Raji (cell line): Measurements from ENCODE around the gene TDP1.

Source experiments
- POLR2A ChIP-seq: IDR thresholded peaks from 2 replicates; pipeline ENCODE4 v1.6.1; 2011; ENCODE audit warnings: low read depth, low read length, control low read depth; ENCODE audit not compliant: insufficient read depth

The TDP1 gene

GRCh38 chr14:89996963-89997362, 41.2 kb downstream of the TDP1 start:
- TF ChIP-seq POLR2A, result no peak

DNA sequence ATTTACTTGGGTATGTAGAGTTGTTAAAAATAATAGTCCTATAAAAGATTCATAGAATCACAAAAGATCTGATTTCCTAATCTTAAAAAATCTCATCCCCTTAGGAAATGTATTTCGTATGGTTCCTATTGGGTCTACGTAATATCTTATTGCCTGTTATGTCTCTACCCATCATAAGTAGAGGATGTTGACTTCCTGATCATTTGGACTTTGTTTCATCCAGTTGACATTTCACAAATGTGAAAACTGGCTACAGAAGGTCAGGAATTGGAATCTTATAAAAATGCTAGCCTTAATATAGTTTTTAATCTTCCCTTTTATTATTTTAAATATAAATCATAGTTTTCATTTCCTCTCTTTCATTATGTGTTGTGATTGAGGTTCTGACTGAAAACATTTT, 45.2 kb downstream of the TDP1 start:
- TF ChIP-seq POLR2A, result no peak

GRCh38 chr14:90003526-90004307, 48.0 kb downstream of the TDP1 start:
- no peak for TF ChIP-seq POLR2A

DNA sequence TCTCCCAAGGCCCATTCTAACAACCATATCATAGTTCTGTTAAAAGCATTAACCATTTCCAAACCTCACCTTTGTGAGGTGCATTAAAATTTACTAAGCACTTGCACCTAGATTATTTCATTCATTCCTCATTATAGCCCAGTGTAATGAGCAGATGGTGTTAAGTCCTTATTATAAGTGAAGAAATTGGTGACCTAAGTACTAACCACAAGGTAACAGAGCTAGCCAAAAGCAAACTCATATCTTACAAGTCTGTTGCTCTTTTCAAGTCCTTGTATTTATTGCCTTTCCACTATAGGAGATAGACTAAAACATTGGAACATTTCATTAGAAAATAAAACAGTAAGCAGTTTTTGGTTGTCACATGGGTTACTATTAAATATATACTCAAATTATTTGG, 49.7 kb downstream of the TDP1 start:
- no peak for TF ChIP-seq POLR2A

- no peak for TF ChIP-seq POLR2A
Observed at GRCh38 chr14:90005939-90006530, 50.3 kb downstream of the TDP1 start.

DNA sequence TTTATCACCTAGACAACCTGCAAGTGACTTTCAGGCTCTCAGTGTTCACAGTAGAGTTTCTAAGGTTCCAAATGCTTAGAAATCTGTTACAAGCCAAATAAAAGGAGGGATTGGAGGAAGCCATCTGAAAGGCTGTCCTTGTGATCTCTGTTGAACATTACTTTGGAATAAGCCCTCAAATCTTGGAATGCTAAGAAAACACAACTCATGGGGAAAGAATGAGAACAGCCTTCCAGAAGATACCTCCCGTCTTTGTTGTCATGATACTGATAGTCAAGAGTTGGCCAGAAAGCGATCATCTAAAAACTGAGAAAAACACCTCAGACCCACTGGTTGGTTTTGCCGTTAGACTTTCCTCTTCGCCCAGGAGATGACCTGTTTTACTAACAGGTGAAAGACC, 61.6 kb downstream of the TDP1 start:
- no peak for TF ChIP-seq POLR2A

DNA sequence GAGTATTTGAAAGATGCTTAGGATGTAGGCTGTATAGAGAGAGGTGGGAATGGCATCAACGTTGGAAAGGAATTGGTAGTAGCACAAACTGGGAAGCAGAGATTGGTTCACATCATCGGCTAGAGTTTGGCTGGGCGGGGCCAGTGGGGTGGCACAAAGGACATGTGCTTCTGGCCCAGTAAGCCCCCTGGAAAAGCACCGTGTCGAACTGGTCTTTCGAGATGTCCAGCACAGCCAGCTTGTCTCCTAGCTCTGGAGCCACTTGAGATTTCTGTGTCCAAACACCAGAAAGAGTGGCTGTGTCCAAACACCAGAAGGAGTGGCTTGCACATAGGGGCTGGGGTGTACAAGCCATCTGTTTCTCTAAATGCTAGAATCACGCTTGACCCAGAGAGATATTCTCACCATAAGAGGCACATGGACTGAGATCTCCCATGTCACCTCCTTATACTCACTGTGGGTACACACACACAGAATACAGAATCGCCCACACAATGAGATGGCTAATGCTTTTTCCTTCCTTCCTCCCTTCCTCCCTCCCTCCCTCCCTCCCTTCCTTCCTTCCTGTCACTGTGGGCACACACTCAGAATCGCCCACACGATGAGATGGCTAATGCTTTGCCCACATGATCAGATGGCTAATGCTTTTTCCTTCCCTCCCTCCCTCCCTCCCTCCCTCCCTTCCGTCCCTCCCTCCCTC, 64.2 kb downstream of the TDP1 start:
- TF ChIP-seq POLR2A, result no peak

DNA sequence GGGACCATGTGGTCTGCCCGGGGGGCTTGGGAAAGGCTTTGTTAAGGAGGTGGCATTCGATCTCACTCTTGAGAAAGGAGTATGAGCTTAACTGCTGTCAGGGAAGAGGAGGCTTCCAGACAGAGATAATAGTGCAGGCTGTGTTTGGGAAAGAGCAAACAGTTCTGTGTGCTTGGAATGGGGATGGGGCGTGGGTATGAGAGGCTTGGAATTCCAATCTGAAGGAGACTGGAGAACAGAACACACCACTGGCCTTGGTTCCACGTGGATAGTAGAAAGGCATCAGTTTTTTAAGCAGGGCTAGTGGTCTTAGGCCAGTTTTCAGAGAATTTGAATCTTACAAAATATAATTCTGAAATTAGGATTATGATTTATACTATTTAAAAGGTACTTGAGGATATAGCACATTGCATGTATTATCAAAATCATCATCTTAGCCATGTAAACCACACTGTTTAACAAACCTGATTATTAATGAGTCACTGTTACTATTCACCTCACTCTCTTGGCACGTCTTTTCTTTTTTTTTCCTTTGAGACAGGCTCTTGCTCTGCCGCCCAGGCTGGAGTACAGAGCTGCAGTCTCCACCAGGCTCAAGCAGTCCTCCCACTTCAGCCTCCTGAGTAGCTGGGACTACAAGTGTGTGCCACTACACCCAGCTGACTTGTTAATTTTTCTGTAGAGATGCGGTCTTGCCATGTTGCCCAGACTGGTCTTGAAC, 67.6 kb downstream of the TDP1 start:
- TF ChIP-seq POLR2A, result no peak

GRCh38 chr14:90024910-90025309, 69.2 kb downstream of the TDP1 start:
- TF ChIP-seq POLR2A, result no peak

DNA sequence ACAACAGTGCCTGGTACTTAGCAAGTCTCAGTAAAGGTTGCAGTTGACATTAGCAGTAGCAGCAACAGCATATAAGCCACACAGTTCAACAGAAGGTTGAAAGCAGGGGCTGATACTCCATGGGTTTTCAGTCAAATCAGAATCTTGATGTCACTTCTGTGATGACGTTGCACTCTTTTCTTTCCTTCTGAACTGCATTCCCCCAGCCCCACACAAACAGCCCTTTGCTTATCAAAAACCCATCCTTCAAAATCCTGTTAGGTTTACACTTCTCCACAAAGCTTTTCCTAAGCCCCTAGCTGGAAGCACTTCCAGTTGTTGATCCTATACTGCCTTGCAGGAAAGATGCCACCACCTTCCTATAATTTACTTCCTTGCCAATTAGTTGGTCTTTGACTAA, 72.1 kb downstream of the TDP1 start:
- TF ChIP-seq POLR2A, result no peak

GRCh38 chr14:90034156-90034555, 78.4 kb downstream of the TDP1 start:
- TF ChIP-seq POLR2A, result no peak

- TF ChIP-seq POLR2A, result no peak
Observed at GRCh38 chr14:90034835-90035525, 79.3 kb downstream of the TDP1 start.

GRCh38 chr14:90039253-90040010, 83.7 kb downstream of the TDP1 start:
- TF ChIP-seq POLR2A, result no peak

GRCh38 chr14:90040411-90040810, 84.7 kb downstream of the TDP1 start:
- TF ChIP-seq POLR2A, result no peak
